ENCODE results near the gene IQCM.
"Not testable (repeated sequence)": the region's sequence is repeated elsewhere in the genome, so short reads cannot be mapped to it uniquely, and the experiment has no call there.

IQCM gene

DNA sequence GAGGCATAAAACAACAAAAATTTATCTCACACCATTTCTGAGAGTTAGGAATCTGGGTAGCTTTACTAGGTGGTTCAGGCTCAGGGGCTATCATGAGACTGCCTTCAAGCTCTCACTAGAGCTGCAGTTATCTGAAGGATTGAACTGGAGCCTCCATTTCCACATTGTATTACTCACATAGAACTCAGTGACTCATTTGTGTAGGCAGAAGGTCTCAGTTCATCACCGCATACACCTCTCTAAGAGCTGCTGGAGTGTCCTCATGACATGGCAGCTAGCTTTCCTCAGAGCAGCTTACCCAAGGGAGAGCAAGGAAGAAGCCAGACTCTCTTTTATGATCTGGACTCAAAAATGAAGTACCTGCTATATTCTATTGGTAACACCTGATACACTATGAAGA is 389.2 kb downstream of the IQCM start:
- no peak for DNase-seq

DNA sequence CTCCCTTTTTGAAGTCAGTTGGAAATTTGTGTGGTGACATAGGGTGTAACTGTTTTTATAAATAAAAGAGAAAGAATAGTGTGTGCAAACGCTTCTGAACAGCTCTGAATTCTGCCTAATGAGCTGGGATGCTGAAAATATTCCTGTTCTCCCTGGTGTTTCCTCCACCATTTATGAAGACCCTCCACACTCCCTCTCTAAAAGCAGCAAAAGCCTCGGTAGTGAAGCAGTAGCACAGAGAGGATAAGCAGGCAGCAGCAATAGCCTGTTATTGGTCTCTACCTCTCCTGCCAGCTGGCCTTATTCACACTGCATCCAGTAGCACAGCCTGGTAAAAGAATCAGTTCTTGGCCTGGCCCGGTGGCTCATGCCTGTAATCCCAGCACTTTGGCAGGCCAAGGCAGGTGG is 406.1 kb downstream of the IQCM start:
- no peak for DNase-seq

DNA sequence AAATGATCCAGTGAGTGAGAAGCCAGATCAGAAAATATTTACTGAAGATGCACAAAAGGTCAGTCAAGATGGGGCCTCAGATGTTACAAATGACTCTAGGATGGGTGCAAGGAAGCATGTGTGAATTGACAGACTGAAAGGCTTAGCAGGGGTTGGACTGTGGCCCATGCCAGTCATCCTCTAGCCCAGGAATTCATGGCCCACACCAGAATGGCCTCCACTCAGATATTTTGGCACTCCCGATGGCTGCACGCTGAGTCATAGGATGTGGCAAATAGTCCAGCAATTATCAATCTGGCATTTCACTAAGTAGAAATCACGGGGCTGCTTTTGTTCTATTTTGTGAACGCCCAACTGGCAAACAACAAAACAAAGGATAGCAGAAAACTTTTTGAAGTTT is 406.5 kb downstream of the IQCM start:
- DNase-seq, result no peak

DNA sequence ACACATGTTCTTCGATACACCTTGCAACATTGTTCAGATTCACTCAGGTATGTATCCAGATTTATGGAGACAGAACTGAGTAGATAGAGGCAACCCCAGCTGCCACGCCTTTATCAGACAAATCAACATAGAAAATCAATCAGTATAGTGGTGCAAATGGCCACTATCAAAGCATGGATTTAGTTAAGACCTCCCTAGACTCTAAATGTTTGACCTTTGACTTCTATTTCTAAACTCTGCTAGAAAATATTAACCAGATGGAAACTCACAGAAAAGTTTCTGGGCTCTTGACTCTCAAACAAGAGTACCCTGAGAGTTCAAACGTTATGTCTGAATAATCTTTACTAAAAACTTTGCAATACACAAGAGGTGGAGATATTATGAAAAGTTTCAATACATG is 411.5 kb downstream of the IQCM start:
- DNase-seq, result no peak

DNA sequence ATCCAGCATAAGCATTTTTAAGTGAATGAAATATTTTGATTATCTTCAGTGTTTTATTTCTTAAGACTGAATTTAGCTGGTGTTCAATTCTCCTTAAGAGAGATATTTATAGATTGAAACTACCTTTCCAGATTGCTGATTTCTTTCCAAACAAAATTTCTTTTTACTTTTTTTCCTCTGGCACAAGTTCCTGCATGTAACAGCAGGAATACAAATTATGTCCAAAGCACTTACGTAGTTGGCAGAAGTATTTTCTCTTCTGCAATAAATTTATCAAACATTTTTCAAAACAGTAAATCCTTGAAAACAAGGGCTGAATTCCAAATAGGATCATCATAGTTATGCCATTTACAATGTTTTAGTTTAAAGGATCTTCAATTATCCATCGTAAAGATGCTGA is 412.6 kb downstream of the IQCM start:
- DNase-seq, result no peak

DNA sequence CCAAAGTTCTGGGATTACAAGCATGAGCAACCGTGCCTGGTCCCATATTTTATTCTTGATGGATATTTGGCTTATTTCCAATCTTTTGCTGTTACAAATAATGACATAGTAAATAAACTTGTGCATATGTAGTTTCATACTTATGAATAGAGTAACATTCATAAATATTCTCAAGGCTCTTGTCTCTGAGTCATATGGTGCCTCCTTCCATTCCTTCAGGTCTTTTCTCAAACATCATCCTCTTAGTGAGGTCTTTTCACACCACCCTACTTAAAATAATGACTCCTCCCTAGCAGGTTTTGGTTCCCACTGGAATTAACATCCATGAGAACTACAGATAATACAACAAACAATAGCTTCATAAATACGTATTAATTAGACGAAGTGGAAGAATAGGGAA is 416.6 kb downstream of the IQCM start:
- no peak for DNase-seq

DNA sequence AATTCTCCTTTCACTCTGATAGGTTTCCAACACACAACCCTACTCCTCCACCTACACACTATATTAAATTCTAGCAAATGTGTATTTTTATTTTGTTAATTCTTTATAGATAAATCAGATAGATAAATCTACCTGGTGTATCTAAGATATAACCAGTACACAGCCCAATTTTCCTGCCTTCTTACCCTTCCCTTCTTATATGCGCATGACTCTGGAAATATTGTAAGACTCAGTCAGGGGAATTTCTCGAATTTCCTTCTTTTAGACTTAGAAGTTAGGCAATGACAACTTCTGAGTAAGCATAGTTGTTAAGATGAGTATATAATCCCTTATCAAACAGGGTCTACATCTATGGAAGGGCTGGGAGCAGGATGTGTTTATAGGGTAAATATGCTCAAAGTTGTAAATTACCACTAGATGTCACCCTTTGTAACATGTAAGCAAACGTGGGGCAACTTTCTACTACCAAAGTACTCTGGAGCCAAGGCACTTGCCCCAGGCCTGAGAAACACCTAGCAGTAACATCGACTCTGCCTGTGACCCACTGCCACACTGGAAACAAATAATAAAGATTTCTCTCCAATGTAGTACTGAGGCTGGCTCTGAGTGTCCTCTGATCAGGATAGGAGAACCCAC is 444.7 kb downstream of the IQCM start:
- DNase-seq, result no peak

DNA sequence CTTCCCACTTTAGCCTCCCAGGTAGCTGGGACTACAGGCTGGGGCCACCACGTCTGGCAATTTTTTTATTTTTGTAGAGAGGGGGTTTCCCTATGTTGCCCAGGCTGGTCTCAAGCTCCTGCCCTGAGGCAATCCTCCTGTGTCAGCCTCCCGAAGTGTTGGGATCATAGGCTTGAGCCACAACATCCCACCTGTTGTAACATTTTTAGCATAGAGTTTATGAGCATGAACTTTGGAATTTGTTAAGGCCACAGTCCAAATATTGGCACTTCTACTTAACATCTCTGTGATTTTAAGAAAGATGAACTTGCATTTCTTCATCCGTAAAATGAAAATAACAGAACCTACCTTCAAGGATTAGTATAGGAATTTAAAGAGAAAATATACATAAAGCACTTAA is 445.6 kb downstream of the IQCM start:
- DNase-seq, result no peak

DNA sequence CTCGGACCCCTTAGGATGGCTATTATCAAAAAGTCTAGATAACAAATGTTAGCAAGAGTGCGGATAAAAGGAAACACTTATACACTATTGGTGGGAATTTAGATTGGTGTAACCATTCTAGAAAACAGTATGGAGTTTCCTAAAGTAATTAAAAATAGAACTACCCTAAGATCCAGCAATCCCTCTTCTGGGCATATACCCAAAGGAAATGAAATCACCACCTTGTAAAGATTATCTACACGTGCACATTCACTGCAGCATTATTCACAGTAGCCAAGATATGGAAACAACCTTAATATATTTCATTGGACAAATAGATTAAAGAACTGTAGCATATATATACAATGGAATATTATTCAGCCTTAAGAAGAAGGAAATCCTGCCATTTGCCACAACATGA is 462.4 kb downstream of the IQCM start:
- no peak for DNase-seq

DNA sequence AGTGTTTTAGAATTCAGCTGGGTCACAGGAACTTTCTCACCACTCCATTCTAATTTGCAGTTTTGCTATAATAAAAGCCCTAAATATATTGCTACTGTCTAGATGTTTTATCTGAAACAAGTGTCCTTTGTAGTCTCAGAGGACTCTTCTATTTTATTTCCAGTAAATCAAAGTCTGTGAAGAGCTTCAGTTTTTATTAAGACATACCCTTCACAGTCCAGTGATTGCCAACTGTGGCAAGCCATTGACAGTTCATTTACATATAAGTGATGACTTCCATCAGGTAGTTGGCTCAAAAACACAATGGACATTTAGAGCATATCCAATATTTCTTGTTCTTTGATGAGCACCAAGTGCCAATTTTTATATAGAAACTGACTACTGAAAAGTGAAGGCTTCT is 466.1 kb downstream of the IQCM start:
- DNase-seq, result no peak

DNA sequence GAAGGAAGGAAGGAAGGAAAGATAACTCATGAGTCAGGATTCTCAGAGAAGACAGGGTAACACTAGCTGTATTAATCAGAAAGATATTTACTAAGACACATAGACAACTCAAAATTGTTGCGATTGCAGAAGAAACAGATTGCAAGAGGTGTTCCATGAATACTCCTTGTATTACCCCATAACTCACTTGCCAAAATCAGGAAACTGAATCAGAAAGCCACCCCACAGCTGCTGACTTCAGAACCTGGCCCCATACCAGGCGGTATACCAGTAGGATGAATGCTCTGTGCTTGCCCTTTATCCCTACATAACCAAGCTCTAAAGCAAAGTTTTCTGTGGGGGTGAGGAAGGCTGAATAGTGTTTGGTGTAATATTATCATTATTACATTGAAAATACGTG is 468.5 kb downstream of the IQCM start:
- no peak for DNase-seq

DNA sequence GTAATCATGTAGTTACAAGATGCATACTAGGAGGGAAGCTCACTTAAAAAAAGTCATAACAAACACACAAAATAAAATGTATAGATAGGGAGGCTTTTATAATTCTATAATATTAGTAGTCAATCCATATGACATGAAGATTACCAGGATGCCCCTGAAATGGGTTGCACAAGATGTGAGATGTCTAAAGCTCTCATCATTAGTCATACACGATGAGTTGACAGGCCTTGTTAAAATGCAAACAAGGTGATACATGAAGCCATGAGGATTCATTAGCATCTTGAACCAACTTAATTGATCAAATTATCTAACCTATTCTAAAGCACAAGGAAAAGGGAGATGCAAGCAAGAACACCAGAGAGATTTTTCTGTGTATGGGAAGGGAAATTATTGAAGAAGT is 470.2 kb downstream of the IQCM start:
- no peak for DNase-seq

DNA sequence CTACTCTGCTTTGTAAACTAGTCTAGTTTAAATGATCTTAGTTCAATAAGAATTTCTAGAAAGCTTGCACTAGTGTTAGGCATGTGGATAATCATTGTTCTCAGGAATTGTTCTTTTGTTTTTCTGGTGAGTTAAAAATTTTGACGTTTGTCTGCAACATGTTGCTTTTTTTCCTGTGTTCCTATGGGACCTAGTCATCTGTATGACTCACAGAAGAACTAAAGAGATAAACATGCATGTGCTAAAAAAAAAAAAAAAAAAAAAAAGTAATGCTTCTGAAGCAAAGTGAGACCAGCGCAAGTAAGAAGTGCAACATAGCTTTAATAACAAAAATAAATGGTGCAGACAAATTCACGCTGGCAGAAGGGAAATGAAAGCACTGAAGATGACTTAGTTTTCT is 471.2 kb downstream of the IQCM start:
- no peak for DNase-seq

DNA sequence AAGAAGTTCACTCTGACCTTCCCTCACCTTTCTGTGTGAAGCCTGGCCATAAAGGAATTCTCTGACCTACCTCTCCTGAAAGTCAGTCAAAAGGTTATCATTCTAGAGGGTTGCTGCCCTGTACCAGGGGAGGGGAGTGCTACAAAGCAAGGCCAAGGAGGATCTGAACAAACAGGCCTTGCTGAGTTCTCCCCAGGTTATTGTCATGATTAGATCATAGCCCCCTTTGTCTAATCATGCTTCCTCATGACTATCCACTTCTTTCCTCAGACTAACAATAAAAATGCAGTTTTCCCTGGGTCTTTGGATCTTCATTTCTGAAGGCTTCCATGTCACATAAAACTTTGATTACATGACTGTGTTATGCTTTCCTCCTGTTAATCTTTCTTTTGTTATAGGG is 472.0 kb downstream of the IQCM start:
- no peak for DNase-seq

DNA sequence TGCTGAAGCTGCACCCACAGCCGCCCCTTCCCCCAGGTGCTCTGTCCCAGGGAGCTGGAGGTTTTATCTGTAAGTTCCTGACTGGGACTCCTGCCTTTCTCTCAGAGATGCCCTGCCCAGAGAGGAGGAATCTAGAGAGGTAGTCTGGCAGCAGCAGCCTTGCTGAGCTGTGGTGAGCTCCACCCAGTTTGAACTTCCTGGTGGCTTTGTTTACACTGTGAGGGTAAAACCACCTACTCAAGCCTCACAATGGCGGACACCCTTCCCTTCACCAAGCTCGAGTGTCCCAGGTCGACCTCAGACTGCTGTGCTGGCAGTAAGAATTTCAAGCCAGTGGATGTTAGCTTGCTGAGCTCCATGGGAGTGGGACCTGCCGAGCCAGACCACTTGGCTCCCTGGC is 474.5 kb downstream of the IQCM start:
- not testable (repeated sequence) for DNase-seq

DNA sequence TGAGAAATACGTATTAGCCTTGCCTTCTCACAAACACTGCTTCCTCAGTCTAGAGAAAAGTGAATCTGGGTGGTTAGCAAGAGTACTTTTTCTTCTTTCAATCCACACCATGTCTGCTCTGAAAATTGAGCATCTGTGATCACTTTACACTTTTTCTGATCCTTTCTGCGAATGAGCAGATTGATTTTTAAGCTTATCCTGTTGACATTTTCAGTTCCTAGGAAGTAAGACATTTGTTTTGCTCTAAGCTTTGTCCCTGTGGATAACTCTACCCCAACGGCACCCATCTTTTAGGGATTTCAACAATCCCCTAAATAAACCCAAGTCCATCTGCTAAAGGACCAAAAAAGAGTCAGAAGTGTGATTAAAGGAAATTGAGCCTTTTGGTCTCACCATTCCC is 487.5 kb downstream of the IQCM start:
- no peak for DNase-seq

DNA sequence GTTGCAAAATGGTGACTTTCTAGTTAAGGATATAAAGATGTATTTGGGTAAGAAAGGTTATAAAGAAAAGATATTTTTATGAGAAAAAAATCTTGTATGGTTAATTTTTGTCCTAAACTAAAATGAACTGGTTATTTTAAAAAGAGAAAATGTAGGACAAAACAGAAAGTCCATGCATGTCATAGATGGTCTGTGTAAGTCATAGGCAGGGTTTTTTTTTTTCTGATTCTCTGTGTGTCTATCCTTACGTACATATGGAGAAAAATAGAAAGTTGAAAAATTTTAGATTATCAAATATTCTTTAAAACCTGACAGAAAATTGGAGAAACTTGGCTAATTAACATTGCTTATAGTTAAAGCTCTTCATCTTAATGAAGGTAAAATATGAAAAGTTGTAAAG is 493.4 kb downstream of the IQCM start:
- no peak for DNase-seq

DNA sequence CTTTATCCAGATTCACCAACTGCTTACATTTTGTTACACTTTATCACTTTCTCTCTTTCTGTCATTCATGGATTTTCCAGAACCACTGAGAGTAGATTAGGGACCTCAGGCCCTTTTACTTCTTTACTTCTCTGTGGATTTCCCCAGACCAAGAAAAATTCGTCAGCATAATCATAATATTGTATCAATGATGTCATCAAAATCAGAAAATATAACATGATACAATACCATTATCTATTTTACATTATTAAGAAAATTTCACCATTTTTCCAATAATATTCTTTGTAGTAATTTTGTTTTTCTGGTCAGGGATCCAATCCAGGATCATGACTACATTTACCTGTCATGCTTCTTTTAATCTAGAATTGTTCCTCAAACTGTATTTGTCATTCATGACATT is 494.2 kb downstream of the IQCM start:
- no peak for DNase-seq

DNA sequence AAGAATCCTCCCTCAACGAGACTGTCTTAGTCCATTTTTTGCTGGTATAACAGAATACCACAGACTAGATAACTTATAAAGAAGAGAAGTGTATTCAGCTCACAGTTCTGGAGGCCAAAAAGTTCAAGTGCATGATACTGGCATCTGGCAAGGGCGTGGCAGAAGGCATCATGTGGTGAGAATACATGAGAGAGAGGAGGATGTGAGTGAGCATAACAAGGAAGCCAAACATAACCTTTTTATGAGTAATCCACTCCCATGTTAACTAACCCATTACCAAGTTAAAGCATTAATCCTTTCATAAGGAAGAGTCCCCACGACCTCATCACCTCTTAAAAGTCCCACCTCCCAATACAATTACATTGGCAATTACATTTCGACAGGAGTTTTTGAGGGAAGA is 504.6 kb downstream of the IQCM start:
- no peak for DNase-seq

DNA sequence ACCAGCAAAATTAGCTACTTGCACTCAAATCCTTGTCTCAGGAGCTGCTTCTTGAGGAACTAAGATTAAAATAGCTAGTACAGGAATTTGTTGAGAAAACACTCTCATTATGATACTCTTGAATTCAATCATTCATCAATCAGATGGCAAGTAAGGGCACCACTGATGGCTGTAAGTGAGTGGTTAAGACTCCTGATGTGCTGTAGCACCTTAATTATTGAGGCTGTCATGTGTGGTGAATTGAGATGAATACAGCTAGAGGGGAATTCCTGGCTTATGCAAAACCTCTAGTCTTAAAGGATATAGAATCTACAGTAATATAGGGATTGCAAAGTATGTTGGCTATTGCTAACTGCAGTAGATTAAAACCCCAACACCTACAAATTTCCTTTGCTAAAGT is 509.1 kb downstream of the IQCM start:
- no peak for DNase-seq
